OCI-LY7 (cell line): Measurements from ENCODE around the gene PITX3. TPM values are rescaled to one million over a fixed set of nuclear protein-coding genes. Genes with fewer than 3 reads are reported as not detected.

Source experiments
- BruUV-seq: library from RNA; stranded (reverse); fragments of 400-500 nt; replicated peaks from 2 replicates; lab custom pipeline; 2021; lab: Mats Ljungman, UMichigan
- CTCF ChIA-PET: fragments of 300-600 bp; sonication (Branson Sonifier 250); formaldehyde crosslinking; loops from one replicate; lab custom pipeline; 2022; ENCODE audit warnings: antibody characterized with exemption; ENCODE audit not compliant: unreplicated experiment; lab: Charles Lee
- POLR2A ChIA-PET: fragments of 300-600 bp; sonication (Branson Sonifier 250); formaldehyde crosslinking; loops from one replicate; lab custom pipeline; 2022; ENCODE audit warnings: antibody characterized with exemption; lab: Charles Lee
- DNase-seq: peaks from one replicate; pipeline ENCODE4 v3.0.0-alpha.2; 2015; ENCODE audit warnings: low spot score
- H2AFZ ChIP-seq: fragments of 200-600 bp; sonication (generic), shearing (Covaris generic); 2 replicates; pipeline ENCODE4 v1.6.1; 2014; ENCODE audit warnings: mild to moderate bottlenecking, antibody characterized with exemption, low read length, moderate library complexity
- H3K27ac ChIP-seq: fragments of 200-600 bp; sonication (generic); 2 replicates; pipeline ENCODE4 v1.5.1; 2014; ENCODE audit warnings: mixed run types, low read depth, mild to moderate bottlenecking, moderate library complexity, low read length, inconsistent platforms; ENCODE audit not compliant: poor library complexity, severe bottlenecking
- H3K36me3 ChIP-seq: fragments of 200-600 bp; sonication (generic); 2 replicates; pipeline ENCODE4 v1.6.1; 2014; ENCODE audit warnings: mild to moderate bottlenecking, antibody characterized with exemption, low read length, moderate library complexity, mixed read lengths; ENCODE audit not compliant: insufficient read depth
- H3K4me1 ChIP-seq: fragments of 200-600 bp; sonication (generic); 2 replicates; pipeline ENCODE4 v1.5.1; 2014; ENCODE audit warnings: mild to moderate bottlenecking, low read length; ENCODE audit not compliant: insufficient read depth, poor library complexity, severe bottlenecking
- H3K4me2 ChIP-seq: fragments of 200-600 bp; sonication (generic); 2 replicates; pipeline ENCODE4 v1.6.1; 2014; ENCODE audit warnings: mild to moderate bottlenecking, low read length
- H3K4me3 ChIP-seq: fragments of 200-600 bp; sonication (generic); 2 replicates; pipeline ENCODE4 v1.5.1; 2014; ENCODE audit warnings: mild to moderate bottlenecking, low read depth, low read length; ENCODE audit not compliant: poor library complexity, severe bottlenecking
- H3K79me2 ChIP-seq: fragments of 200-600 bp; sonication (generic); 2 replicates; pipeline ENCODE4 v1.6.1; 2016; ENCODE audit warnings: low read depth, mild to moderate bottlenecking, low read length, moderate library complexity, mixed read lengths; ENCODE audit not compliant: insufficient read depth
- H3K9me2 ChIP-seq: fragments of 200-600 bp; sonication (generic); 2 replicates; pipeline ENCODE4 v1.6.1; 2016; ENCODE audit warnings: mild to moderate bottlenecking, low read length, mixed read lengths; ENCODE audit not compliant: insufficient read depth
- H3K9me3 ChIP-seq: fragments of 200-600 bp; sonication (generic); 2 replicates; pipeline ENCODE4 v1.6.1; 2014; ENCODE audit warnings: mild to moderate bottlenecking, mixed run types, low read length, mixed read lengths
- H4K20me1 ChIP-seq: fragments of 200-600 bp; sonication (generic); 2 replicates; pipeline ENCODE4 v1.6.1; 2014; ENCODE audit warnings: mild to moderate bottlenecking, antibody characterized with exemption, low read length, moderate library complexity, mixed read lengths; ENCODE audit not compliant: insufficient read depth
- CTCF ChIP-seq: fragments of 200-600 bp; sonication (generic); conservative IDR thresholded peaks from 2 replicates; pipeline ENCODE4 v1.5.1; 2014; ENCODE audit warnings: mild to moderate bottlenecking, antibody characterized with exemption, low read length, moderate library complexity, mixed read lengths
- EZH2phosphoT487 ChIP-seq: fragments of 200-600 bp; sonication (generic); IDR thresholded peaks from 2 replicates; pipeline ENCODE4 v1.6.1; 2018; ENCODE audit warnings: low read depth, borderline replicate concordance, mild to moderate bottlenecking, mixed run types, antibody characterized with exemption, low read length, moderate library complexity, mixed read lengths
- intact Hi-C: fragments of 100-400 bp; cut with micrococcal nuclease; formaldehyde crosslinking; loops from one replicate; pipeline ENCODE4 v1.10.0; 2022; ENCODE audit not compliant: unreplicated experiment
- total RNA-seq, 2 experiments: library from RNA; depleted of rRNA in 1 of 2; stranded (reverse); fragments of >200 nt in 1 of 2; shearing (Covaris generic) in 1 of 2; gene quantifications; 2 replicates each; pipeline ENCODE4 v1.2.3, GENCODE V29; 2014 to 2022

PITX3 gene
- total RNA-seq, 2 experiments from 2014 or later, result not detected

DNA sequence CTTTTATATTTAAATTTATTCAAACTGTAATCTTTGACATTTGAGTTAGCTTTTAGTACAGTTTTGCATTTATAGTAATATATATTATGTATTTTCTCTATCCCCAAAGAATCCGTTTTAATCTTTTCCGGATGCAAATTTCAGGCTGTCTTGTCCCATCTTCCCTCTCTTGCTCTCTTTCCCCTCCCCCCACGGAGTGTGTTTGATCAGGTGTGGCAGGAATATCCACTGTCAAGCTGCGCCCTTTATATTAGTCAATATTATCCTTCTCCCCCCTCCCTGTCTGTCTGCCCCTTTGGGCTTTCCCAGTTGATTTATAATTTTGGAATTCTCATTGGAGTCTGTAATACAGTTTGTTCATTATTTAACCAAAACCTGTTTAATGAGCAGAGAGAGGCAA, 23.1 kb upstream of the PITX3 start:
- POLR2A ChIA-PET, result interaction anchor here (0.6 kb wide), 1 partner anchor 325 kb away, joined by 3 read pairs; no protein-coding TSS in a partner anchor
- Histone ChIP-seq H3K4me3 (no peak overlapping the region), H3K79me2 (no peaks in the 10 kb centered on the region; the same call in 1 of the 2 replicates), H3K27ac (no peak overlapping the region), H3K9me2 (no peaks in the 10 kb centered on the region), H3K4me1 (no peaks in the 10 kb centered on the region), H3K4me2 (no peak overlapping the region), H3K9me3 (no peaks in the 10 kb centered on the region), H3K36me3 (peaks cover 75% of the 10 kb centered on the region), H4K20me1 (no peaks in the 10 kb centered on the region), H2AFZ (no peak overlapping the region)
- CTCF ChIA-PET, result no interaction called here
- DNase-seq, result no peak
- no peak for TF ChIP-seq EZH2phosphoT487
- no peak for TF ChIP-seq CTCF
- BruUV-seq, result no TSS peak
- intact Hi-C loops, result no loop called here

- Histone ChIP-seq H3K27ac (no peak overlapping the region), H4K20me1 (no peaks in the 10 kb centered on the region), H3K79me2 (peaks cover 3% of the 10 kb centered on the region; the same call in 1 of the 2 replicates), H3K4me3 (no peak overlapping the region), H3K4me1 (no peaks in the 10 kb centered on the region), H3K9me2 (no peaks in the 10 kb centered on the region), H3K36me3 (peaks cover 73% of the 10 kb centered on the region), H3K4me2 (no peak overlapping the region), H3K9me3 (no peaks in the 10 kb centered on the region), H2AFZ (no peak overlapping the region)
- DNase-seq, result no peak
- ChIA-PET POLR2A (no interaction called here), CTCF (no interaction called here)
- TF ChIP-seq EZH2phosphoT487 (no peak), CTCF (no peak)
- intact Hi-C loops, result no loop called here
- no TSS peak for BruUV-seq
Measured at GRCh38 chr10:102262744-102263370, 21.5 kb upstream of the PITX3 start.

DNA sequence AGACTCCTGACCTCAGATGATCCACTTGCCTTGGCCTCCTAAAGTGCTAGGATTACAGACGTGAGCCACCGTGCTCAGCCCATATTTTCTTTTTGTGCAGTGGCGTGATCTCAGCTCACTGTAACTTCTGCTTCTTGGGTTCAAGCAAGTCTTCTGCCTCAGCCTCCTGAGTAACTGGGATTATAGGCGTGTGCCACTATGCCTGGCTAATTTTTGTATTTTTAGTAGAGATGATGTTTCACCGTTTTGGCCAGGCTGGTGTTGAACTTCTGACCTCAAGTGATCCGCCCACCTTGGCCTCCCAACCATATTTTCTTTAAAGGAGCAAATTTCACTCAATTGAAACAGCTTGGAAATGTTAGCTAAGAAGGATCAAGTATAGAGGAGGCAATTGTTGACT, 20.5 kb upstream of the PITX3 start:
- H3K4me1 ChIP-seq, result no peaks in the 10 kb centered on the region
- H3K4me2 ChIP-seq, result no peak overlapping the region
- no peak for TF ChIP-seq CTCF
- TF ChIP-seq EZH2phosphoT487, result no peak
- no peaks in the 10 kb centered on the region for H3K9me2 ChIP-seq
- DNase-seq, result no peak
- peaks cover 68% of the 10 kb centered on the region for H3K36me3 ChIP-seq
- BruUV-seq, result no TSS peak
- H3K9me3 ChIP-seq, result no peaks in the 10 kb centered on the region
- no peak overlapping the region for H2AFZ ChIP-seq
- no peak overlapping the region for H3K27ac ChIP-seq
- peaks cover 13% of the 10 kb centered on the region; the same call in 1 of the 2 replicates for H3K79me2 ChIP-seq
- H4K20me1 ChIP-seq, result no peaks in the 10 kb centered on the region
- intact Hi-C loops, result no loop called here
- POLR2A ChIA-PET, result interaction anchor here (0.6 kb wide), 1 partner anchor 11 kb away, joined by 3 read pairs; no protein-coding TSS in a partner anchor
- H3K4me3 ChIP-seq, result no peak overlapping the region
- CTCF ChIA-PET, result no interaction called here
